Spinal cord (tissue), 10 donors: Measurements from ENCODE around the gene SIGLEC9. TPM values are rescaled to one million over a fixed set of nuclear protein-coding genes. Genes with fewer than 3 reads are reported as not detected.
"Not testable (repeated sequence)": the region's sequence is repeated elsewhere in the genome, so short reads cannot be mapped to it uniquely, and the experiment has no call there.

ENCODE experiments used
- DNase-seq, 6 donors: peaks; one replicate each; pipeline versions ENCODE4 v3.0.0 to v3.0.0-alpha.2; 2013 to 2015; ENCODE audit warnings: low spot score in 6 of 6, low read depth in 4 of 6
- H3K27ac ChIP-seq: one replicate; pipeline ENCODE4 v1.5.1; 2013; ENCODE audit warnings: low read depth, low read length, control low read depth
- H3K27me3 ChIP-seq: one replicate; pipeline ENCODE4 v1.6.1; 2013; ENCODE audit warnings: low read length; ENCODE audit not compliant: control insufficient read depth, insufficient read depth
- H3K36me3 ChIP-seq: one replicate; pipeline ENCODE4 v1.6.1; 2013; ENCODE audit warnings: low read length; ENCODE audit not compliant: control insufficient read depth, insufficient read depth
- H3K4me1 ChIP-seq: one replicate; pipeline ENCODE4 v1.6.1; 2013; ENCODE audit warnings: low read length; ENCODE audit not compliant: control insufficient read depth, insufficient read depth
- H3K4me3 ChIP-seq: one replicate; pipeline ENCODE4 v1.5.1; 2013; ENCODE audit warnings: low read depth, low read length, control low read depth
- H3K9me3 ChIP-seq: one replicate; pipeline ENCODE4 v1.6.1; 2013; ENCODE audit warnings: low read length; ENCODE audit not compliant: control insufficient read depth, insufficient read depth
- WGBS: methylation state at CpG from one replicate; pipeline ENCODE4 v1.1.5; 2013; ENCODE audit warnings: missing lambda C conversion rate; ENCODE audit not compliant: insufficient coverage; 5-methylcytosine and 5-hydroxymethylcytosine counted together
- polyA plus RNA-seq, 2 donors: library from polyadenylated mRNA; unstranded; fragments of 120-200 nt; gene quantifications; one replicate each; pipeline ENCODE4 v1.2.1, GENCODE V29; 2013; ENCODE audit not compliant: insufficient read length in 2 of 2
- total RNA-seq, 2 donors: library from RNA; depleted of rRNA in 1 of 2; stranded (reverse); fragments of 120-200 nt in 1 of 2; fragments of >200 nt in 1 of 2; gene quantifications; one replicate each; pipeline versions ENCODE4 v1.2.3 to v1.2.4, GENCODE V29; 2013 to 2014
- donor health status: healthy.

The SIGLEC9 gene
- total and polyA plus RNA-seq, 4 donors: 1.2 to 2.2 (median 1.7) TPM

DNA sequence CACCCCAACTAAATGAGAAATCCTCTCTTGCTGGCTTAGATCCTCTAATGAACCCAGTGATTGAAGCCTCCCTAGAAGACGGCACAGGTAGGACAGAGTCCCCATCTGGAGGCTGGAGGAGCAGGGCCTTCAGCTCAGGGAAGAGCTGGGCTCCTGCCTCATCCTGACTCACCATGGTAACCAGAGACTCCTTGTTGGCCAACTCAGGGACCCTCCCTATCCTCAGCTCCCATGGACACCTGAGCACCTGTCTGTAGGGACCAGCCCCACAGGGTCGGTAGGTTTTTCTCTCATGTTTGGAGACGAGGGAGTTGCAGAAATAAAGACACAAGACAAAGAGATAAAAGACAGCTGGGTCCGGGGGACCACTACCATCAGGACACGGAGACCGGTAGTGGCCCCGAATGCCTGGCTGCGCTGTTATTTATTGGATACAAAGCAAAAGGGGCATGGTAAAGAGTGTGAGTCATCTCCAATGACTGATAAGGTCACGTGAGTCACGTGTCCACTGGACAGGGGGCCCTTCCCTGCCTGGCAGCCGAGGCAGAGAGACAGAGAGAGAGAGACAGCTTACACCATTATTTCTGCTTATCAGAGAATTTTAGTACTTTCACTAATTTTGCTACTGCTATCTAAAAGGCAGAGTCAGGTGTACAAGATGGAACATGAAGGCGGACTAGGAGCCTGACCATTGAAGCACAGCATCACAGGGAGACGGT lies 44.0 kb downstream of the SIGLEC9 start:
- Histone ChIP-seq H3K27me3 (peaks cover 6% of the 10 kb centered on the region), H3K4me3 (no peak overlapping the region)
- 87% methylated on average over 11 of the region's 13 CpGs for WGBS

DNA sequence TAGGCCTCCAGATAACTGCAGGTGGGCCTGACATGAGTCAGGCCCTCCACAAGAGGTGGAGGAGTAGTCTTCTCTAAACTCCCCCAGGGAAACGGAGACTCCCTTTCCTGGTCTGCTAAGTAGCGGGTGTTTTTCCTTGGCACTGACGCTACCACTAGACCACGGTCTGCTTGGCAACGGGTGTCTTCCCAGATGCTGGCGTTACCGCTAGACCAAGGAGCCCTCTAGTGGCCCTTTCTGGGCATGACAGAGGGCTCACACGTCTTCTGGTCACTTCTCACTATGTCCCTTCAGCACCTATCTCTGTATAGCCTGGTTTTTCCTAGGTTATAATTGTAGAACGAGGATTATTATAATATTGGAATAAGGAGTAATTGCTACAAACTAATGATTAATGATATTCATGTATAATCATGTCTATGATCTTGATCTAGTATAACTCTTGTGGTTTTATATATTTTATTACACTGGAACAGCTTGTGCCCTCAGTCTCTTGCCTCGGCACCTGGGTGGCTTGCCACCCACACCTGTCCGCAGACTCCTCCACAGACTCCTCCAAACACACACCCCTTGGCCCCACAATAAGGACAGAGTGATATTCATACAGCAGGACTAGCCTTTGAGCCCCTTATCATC lies 44.7 kb downstream of the SIGLEC9 start:
- 21% methylated on average over 7 of the region's 11 CpGs for WGBS

More for the DNA sequence above, 44.0 kb downstream of the SIGLEC9 start:
- DNase-seq: peak in 1 of 6 donors; percentile 1
- Histone ChIP-seq H3K36me3 (no peaks in the 10 kb centered on the region), H3K27ac (no peak overlapping the region), H3K9me3 (no peaks in the 10 kb centered on the region), H3K4me1 (peaks cover 2% of the 10 kb centered on the region)

DNA sequence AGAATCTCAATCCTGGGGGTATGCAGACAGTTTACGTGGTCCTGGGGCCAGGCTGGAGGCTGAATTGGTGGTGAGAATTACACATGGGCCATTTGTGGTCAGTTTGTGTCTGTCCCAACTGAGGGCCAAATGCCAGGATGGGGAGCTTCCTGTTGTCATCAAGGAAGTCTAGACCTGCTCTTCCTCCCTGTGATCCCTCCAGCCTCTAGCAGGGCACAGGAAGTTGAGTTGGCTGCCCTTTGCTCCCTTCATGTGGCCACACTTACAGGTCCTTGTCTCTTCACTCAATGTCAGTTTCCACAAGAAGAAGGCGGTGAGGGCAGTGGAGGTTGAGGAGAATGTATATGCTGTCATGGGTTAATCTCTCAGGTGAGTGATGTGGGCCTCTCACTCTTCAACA lies 47.5 kb downstream of the SIGLEC9 start:
- Histone ChIP-seq H3K9me3 (no peaks in the 10 kb centered on the region), H3K4me1 (peaks cover 2% of the 10 kb centered on the region), H3K27me3 (peaks cover 9% of the 10 kb centered on the region), H3K27ac (no peak overlapping the region), H3K36me3 (no peaks in the 10 kb centered on the region), H3K4me3 (no peak overlapping the region)
- no peak for DNase-seq
- 90% methylated on average over 1 of the region's 2 CpGs for WGBS

More for the DNA sequence above, 44.7 kb downstream of the SIGLEC9 start:
- H3K27ac ChIP-seq, H3K27me3 ChIP-seq, H3K4me1 ChIP-seq, H3K4me3 ChIP-seq, H3K9me3 ChIP-seq, H3K36me3 ChIP-seq: not testable (repeated sequence)
- DNase-seq: peak; percentile 24 to 85 (median 34)

DNA sequence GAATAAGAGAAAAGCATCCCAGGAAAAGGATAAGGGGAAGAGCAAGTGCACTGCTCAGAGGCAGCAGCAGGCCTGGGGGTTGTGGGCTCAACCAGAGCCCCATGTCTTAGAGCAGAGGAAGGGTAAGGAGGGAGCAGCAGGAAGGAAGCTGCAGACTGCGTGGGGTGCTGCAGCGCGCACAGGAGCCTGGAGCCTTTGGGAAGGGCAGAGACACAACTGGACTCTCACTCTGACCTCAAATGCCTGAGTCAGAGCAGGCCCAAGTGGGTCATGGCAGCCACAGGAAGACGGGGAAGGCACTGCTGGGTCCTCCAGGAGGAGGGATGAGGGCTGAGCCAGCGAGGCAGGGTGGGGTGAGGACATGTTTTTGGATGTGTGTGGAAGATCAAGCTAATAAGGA lies 49.0 kb downstream of the SIGLEC9 start:
- Histone ChIP-seq H3K9me3 (no peaks in the 10 kb centered on the region), H3K27me3 (peaks cover 9% of the 10 kb centered on the region), H3K36me3 (no peaks in the 10 kb centered on the region), H3K4me3 (no peak overlapping the region), H3K4me1 (peaks cover 2% of the 10 kb centered on the region), H3K27ac (no peak overlapping the region)
- DNase-seq: no peak
- WGBS: 74% methylated on average over 5 of the region's 5 CpGs

DNA sequence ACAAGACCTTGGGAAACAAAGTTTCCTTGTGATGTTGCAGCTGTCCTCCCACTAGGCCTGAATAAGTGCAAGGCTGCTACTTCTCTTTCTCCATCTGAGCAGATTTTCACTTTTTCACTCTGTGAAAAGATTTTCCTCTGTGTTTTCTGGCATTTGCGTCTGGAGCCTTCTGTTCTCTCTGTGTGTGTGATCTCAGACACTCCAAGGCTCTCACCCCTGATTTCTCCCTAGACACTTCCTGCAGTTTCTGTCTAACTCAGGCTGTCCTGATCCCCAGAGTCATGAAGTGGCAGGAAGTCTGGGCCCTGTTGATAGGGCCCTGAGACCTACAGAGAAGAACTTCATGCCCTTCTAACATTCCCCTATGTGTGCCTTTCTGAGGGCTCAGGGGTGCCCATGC lies 54.5 kb downstream of the SIGLEC9 start:
- H3K27ac ChIP-seq: no peak overlapping the region
- no CpG with 5 or more reads among the region's 1 CpG for WGBS
- peak in 1 of 6 donors; percentile 50 for DNase-seq
- H3K4me1 ChIP-seq: peaks cover 3% of the 10 kb centered on the region
- no peaks in the 10 kb centered on the region for H3K9me3 ChIP-seq
- no peak overlapping the region for H3K4me3 ChIP-seq
- peaks cover 4% of the 10 kb centered on the region for H3K27me3 ChIP-seq
- no peaks in the 10 kb centered on the region for H3K36me3 ChIP-seq

Other genes starting within 250 kb of the SIGLEC9 start
- under 1 TPM in 1 of 2 donors, not detected in 1; 0.59 TPM for gene KLK4, start 213.5 kb upstream of the SIGLEC9 start, total RNA-seq
- 1 to 10 TPM; 1.6 to 1.9 TPM for gene KLK4, start 213.5 kb upstream of the SIGLEC9 start, polyA plus RNA-seq
- under 1 TPM; 0.44 to 0.79 TPM for gene KLK5, start 171.9 kb upstream of the SIGLEC9 start, total RNA-seq
- gene KLK5, start 171.9 kb upstream of the SIGLEC9 start, polyA plus RNA-seq: 1 to 10 TPM in 1 of 2 donors, under 1 TPM in 1; 0.93 to 2.5 TPM
- 1 to 10 TPM; 5.7 to 9.6 TPM for gene KLK6, start 155.3 kb upstream of the SIGLEC9 start, total RNA-seq
- gene KLK6, start 155.3 kb upstream of the SIGLEC9 start, polyA plus RNA-seq: 10 to 100 TPM; 15.4 to 16.5 TPM
- under 1 TPM; 0.50 to 0.72 TPM for gene KLK7, start 141.0 kb upstream of the SIGLEC9 start, total RNA-seq
- gene KLK7, start 141.0 kb upstream of the SIGLEC9 start, polyA plus RNA-seq: under 1 TPM; 0.16 to 0.38 TPM
- 1 to 10 TPM in 1 of 2 donors, not detected in 1; 1.4 TPM for gene KLK8, start 123.3 kb upstream of the SIGLEC9 start, total RNA-seq
- under 1 TPM in 1 of 2 donors, not detected in 1; 0.71 TPM for gene KLK8, start 123.3 kb upstream of the SIGLEC9 start, polyA plus RNA-seq
- 1 to 10 TPM in 1 of 2 donors, under 1 TPM in 1; 0.72 to 1.6 TPM for gene KLK10, start 105.2 kb upstream of the SIGLEC9 start, total RNA-seq
- 1 to 10 TPM; 7.3 TPM for gene KLK10, start 105.2 kb upstream of the SIGLEC9 start, polyA plus RNA-seq
- not detected for gene KLK11, start 98.3 kb upstream of the SIGLEC9 start, total RNA-seq
- not detected for gene KLK11, start 98.3 kb upstream of the SIGLEC9 start, polyA plus RNA-seq
- not detected for gene KLK12, start 89.9 kb upstream of the SIGLEC9 start, total RNA-seq
- not detected for gene KLK12, start 89.9 kb upstream of the SIGLEC9 start, polyA plus RNA-seq
- gene KLK13, start 59.8 kb upstream of the SIGLEC9 start, total RNA-seq: under 1 TPM in 1 of 2 donors, not detected in 1; 0.50 TPM
- gene KLK13, start 59.8 kb upstream of the SIGLEC9 start, polyA plus RNA-seq: 1 to 10 TPM in 1 of 2 donors, under 1 TPM in 1; 0.65 to 1.2 TPM
- gene KLK14, start 42.0 kb upstream of the SIGLEC9 start, total RNA-seq: under 1 TPM in 1 of 2 donors, not detected in 1; 0.11 TPM
- 1 to 10 TPM; 1.4 to 1.9 TPM for gene KLK14, start 42.0 kb upstream of the SIGLEC9 start, polyA plus RNA-seq
- gene CTU1, start 16.5 kb upstream of the SIGLEC9 start, total RNA-seq: 1 to 10 TPM; 1.8 to 5.3 TPM
- gene CTU1, start 16.5 kb upstream of the SIGLEC9 start, polyA plus RNA-seq: 1 to 10 TPM; 4.8 to 6.4 TPM
- 1 to 10 TPM in 1 of 2 donors, under 1 TPM in 1; 0.94 to 2.0 TPM for gene SIGLEC7, start 17.4 kb downstream of the SIGLEC9 start, total RNA-seq
- 1 to 10 TPM in 1 of 2 donors, under 1 TPM in 1; 0.60 to 1.5 TPM for gene SIGLEC7, start 17.4 kb downstream of the SIGLEC9 start, polyA plus RNA-seq
- gene CD33, start 100.2 kb downstream of the SIGLEC9 start, total RNA-seq: 1 to 10 TPM; 3.0 to 3.9 TPM
- 1 to 10 TPM; 2.9 TPM for gene CD33, start 100.2 kb downstream of the SIGLEC9 start, polyA plus RNA-seq
- gene SIGLECL1, start 126.2 kb downstream of the SIGLEC9 start, total RNA-seq: not detected
- not detected for gene SIGLECL1, start 126.2 kb downstream of the SIGLEC9 start, polyA plus RNA-seq
- 10 to 100 TPM; 12.1 to 15.3 TPM for gene IGLON5, start 186.7 kb downstream of the SIGLEC9 start, total RNA-seq
- gene IGLON5, start 186.7 kb downstream of the SIGLEC9 start, polyA plus RNA-seq: 100 to 1,000 TPM; 154 to 160 TPM
- gene VSIG10L, start 217.2 kb downstream of the SIGLEC9 start, total RNA-seq: 1 to 10 TPM; 2.6 to 6.7 TPM
- 10 to 100 TPM in 1 of 2 donors, 1 to 10 TPM in 1; 10.0 to 12.7 TPM for gene VSIG10L, start 217.2 kb downstream of the SIGLEC9 start, polyA plus RNA-seq
- 100 to 1,000 TPM in 1 of 2 donors, 10 to 100 TPM in 1; 40.2 to 196 TPM for gene ETFB, start 241.5 kb downstream of the SIGLEC9 start, total RNA-seq
- gene ETFB, start 241.5 kb downstream of the SIGLEC9 start, polyA plus RNA-seq: 100 to 1,000 TPM in 1 of 2 donors, 10 to 100 TPM in 1; 87.4 to 107 TPM
- 1 to 10 TPM in 1 of 2 donors, not detected in 1; 7.9 TPM for gene CLDND2, start 244.1 kb downstream of the SIGLEC9 start, total RNA-seq
- gene CLDND2, start 244.1 kb downstream of the SIGLEC9 start, polyA plus RNA-seq: 1 to 10 TPM; 5.9 to 7.6 TPM
- gene NKG7, start 247.7 kb downstream of the SIGLEC9 start, total RNA-seq: 1 to 10 TPM in 1 of 2 donors, under 1 TPM in 1; 0.44 to 6.0 TPM
- under 1 TPM in 1 of 2 donors, not detected in 1; 0.69 TPM for gene NKG7, start 247.7 kb downstream of the SIGLEC9 start, polyA plus RNA-seq